DMS53 treated with DMSO at 0.1 percent for 48 hours (cell line): Measurements from ENCODE around the gene SLCO2B1.
"Not testable (repeated sequence)": the region's sequence is repeated elsewhere in the genome, so short reads cannot be mapped to it uniquely, and the experiment has no call there.

Source experiments
- DNase-seq: peaks from one replicate; lab custom pipeline; 2025; ENCODE audit not compliant: unreplicated experiment; lab: John Stamatoyannopoulos, UW

Gene SLCO2B1

GRCh38 chr11:75150879-75151278 lies at the start of gene SLCO2B1:
Gene SLCO2B1, plus strand, starts transcription at chr11:75151107. Its CDS starts 275 bp downstream, at chr11:75151382.
- DNase-seq = no peak

DNA sequence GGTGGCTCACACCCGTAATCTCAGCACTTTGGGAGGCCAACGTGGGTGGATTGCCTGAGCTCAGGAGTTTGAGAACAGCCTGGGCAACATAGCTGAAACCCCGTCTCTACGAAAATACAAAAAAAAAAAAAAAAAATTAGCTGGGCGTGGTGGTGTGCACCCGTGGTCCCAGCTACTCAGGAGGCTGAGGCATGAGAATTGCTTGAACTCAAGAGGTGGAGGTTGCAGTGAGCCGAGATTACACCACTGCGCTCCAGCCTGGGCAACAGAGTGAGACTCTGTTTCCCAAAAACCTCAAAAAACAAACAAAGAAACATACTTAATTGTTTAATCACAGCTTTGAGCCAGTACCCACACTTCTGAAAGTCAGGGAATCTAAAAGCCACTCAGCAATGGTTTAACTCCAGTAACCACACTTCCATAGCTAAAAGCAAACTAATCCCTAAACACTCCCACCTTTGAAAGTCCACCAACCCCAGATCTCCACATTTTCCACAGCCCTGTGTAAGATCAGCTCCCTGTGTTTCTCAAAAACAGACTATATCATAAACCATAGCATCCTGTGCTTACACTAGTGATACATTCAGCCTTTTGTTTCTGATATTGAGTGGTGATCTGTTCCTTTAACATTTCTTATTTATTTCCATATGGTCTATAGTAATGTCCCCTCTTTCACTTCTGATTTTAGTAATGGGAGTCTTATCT lies 49.3 kb upstream of the SLCO2B1 start:
- no peak for DNase-seq

GRCh38 chr11:75103380-75104026 lies 47.4 kb upstream of the SLCO2B1 start:
- DNase-seq = no peak

DNA sequence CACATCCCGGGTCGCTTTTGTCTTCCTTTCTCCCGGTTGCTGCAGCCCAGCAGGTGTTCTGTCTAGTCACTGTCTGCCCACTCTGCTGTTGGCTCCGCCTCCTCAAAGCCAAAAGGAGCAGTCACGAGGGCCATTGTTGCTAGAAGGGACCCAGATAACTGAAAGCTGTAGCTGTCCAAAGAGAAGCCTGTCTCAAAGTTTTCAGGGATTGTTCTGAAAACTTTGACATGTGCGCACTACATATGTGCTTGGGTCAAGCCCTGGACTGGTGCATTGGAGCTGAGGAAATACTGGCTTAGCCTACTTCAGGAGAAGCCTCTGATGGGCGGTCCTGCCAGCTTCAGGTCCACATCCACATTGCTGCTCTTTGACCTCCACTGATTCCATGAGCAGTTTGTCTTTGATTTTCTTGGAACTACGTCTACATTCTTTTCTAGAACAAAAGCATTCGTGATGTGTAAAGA lies 45.4 kb upstream of the SLCO2B1 start:
- peak; percentile 30 for DNase-seq

- DNase-seq = not testable (repeated sequence)
Observed at GRCh38 chr11:75105967-75106681, 44.8 kb upstream of the SLCO2B1 start.

GRCh38 chr11:75107187-75107586 lies 43.7 kb upstream of the SLCO2B1 start:
- no peak for DNase-seq

DNA sequence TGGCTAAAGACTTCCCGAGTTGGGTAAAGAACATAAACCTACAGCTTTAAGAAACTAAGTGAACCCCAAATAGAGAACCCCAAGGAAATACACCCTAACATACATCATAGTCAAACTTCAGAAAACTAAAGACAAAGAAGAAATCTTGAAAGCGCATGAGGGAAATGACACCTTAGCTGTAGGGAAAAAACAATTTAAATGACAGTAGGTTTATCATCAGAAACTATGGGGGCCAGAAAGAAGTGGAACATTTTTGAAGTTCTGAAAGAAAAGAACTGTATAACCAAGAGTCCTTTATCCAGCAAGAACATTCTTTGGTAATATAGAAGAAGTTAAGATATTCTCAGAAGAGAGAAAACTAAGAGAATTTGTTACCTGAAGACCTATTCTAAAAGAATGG lies 38.7 kb upstream of the SLCO2B1 start:
- no peak for DNase-seq

- DNase-seq = no peak
Observed at GRCh38 chr11:75113030-75113429, 37.9 kb upstream of the SLCO2B1 start.

DNA sequence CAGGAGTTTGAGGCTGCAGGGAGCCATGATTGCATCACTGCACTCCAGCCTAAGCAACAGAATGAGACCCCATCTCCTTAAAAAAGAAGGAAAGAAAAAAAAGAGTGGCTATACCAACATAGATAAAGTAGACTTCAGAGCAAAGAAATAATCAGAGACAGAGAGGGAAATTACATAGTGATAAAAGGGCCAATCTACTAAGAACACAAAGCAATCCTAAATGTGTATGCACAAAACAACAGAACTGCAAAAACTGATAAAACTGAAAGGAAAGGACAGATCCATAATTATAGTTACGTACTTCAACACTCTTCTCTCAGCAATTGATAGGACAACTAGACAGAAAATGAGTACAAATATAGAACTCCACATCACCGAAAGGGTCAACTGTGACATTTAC lies 36.4 kb upstream of the SLCO2B1 start:
- no peak for DNase-seq

DNA sequence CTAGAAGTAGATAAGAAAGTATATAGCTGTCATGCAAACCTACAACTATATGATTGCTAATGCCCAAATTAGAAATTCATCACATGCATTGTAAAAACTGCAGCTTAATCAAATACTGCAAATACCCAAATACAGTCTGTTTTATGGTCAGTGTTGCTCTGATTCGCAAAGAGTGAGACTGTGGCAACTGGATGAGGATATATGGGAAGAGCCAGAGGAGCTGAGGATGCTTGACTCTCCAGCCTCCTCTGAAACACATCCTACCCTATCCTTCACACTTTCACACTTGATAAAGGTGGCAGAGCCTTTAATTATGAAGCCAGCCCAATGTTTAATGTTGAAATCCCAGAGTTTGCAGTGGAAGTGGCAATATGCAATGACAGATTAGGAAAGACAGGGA lies 32.3 kb upstream of the SLCO2B1 start:
- DNase-seq = no peak

DNA sequence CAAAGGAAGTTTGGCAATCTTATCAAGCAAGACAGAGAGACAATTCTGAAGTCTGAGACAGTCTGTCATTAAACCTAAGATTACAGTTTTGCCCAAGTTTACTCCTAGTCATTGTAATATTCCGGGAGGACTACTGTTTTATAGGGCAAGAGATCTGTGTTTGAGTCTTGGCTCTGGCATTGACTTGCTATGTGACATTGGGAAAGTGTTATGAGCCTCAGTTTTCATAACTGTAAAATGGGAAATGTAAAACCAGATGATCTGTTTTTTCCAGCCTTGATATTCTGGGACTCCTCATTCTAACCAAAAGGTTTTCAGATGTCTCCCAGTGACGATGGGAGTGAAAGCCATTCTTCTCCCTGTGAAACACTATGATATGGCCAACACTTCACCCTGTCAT lies 24.3 kb upstream of the SLCO2B1 start:
- no peak for DNase-seq

- DNase-seq = no peak
Observed at GRCh38 chr11:75132080-75132479, 18.8 kb upstream of the SLCO2B1 start.

DNA sequence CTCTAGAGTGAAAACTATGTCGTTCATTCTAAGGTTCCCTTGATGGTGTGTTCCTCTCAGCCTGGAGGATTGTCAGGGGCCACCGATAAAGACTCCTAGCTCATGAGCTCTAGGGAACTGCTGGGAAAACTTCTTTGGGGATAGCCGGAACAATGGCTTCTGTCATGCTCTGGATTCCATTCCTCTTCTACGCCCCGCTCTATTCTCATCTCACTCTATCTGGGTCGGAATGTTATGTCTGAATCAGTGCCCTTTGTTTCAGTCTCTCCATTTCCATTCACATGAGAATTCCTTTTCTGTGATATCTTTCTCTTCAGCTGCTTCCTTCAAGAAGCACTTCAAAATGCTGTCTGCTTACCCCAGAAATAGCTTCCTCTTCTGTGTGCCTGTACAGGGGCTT lies 16.9 kb upstream of the SLCO2B1 start:
- no peak for DNase-seq

DNA sequence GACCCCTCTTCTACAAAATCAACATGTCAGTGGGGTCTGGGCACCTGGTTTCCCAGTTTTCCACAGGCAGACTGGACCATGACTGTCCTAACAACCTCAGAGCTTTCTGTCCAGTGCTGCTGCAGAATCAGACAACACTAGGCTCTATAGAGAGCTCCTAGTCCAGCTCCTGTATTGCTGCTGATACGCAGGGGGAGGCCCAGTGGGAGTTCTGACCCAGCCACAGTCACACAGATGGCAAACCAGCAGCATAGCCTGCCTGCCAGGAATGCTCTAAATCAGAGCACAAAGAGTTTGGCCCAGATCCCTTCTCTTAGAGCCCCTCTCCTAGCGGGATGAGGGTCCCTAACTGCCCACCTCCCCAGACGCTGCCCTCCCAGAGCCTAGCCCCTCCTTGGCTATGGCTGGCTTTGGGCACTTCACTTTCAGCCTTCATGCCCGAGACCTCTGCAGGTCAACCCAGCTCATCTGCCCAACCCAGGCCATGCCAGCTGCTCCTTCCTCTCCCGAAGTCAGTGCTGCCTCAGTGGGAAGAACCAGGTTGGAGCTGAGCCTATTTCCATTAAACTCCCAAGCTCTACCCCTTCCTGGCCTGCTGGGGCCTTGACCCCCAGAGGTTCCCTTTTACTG lies 15.8 kb upstream of the SLCO2B1 start:
- DNase-seq = no peak

DNA sequence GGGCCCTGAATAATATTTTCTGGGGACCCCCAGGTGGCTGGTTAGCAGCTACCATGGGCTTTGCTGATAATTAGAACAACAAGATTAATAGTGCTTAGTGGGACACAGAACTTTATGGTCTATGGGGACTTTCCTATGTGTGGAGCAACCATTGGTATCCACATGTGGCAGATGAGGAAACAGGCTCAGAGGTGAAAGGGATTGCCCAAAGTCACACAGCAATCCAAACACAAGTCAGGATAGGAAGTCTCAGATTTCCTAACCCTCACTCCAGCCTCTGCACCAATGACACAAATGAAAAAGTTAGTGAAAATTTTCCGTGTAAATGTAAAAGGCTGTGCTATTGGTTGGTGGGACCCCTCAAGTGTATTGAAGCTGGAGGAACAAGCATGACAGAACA lies 15.3 kb upstream of the SLCO2B1 start:
- DNase-seq = no peak

DNA sequence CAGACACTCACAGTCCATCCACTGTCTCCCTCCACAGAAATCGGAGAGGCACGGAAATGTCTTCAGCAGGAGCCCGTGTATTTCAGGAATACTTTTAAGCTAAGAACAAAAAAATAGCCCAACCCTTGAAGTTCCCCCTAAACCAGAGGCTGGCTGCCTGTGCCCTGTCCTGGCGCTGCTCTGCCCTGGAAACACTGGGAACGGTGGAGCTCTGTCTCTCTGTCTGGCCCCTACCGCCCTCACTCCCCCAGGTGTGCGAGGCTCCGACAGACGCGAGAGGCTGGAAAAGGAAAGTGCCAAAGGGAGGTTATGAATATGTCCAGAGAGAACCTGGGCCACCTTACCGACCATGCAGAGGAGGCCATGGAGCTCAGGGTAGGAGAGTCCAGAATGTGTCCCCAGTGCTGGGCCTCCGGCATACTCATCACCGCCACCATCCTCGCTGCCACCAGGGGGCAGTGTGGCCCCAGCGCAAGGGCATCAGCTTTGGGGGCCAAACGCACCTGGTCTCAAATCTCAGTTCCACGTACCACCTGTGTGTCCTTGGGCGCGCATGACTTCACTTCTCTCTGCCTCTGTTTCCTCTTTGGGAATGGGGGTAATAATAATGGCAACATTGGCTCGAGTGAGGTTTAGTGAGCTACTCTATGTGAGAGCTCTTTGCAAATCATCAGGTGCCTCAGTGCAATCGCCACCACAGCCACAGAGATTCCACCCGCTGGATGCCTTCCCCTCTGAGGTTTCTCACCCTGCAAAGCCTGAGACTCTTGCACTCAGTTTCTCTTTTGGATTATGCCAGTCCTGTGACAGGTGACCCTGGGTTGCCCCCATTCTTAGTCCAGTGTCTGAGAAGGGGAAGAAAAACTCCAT lies 10.4 kb upstream of the SLCO2B1 start:
- peak; percentile 74 for DNase-seq

DNA sequence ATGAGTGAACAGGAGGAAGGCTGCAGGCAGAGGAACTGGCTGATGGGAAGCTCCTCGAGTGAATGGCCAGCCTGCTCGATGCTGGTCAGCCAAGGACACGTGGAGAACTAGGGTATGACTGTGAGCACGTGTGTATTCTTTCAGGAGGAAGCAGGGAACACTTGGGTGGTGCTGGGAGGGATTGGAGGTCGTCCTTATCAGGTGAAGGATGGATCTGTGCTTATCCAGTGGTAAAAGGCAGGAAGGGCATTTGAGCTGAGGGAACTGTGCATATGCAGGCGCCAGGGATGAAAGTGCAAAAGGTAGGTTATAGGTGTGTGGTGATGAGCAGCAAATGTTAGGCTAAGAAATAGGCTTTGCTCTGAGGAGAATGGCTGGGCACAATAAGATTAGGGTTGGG lies 9.7 kb upstream of the SLCO2B1 start:
- no peak for DNase-seq

GRCh38 chr11:75142714-75143419 lies 8.0 kb upstream of the SLCO2B1 start:
- DNase-seq = peak; percentile 99

- no peak for DNase-seq
Observed at GRCh38 chr11:75143420-75143731, 7.5 kb upstream of the SLCO2B1 start.

DNA sequence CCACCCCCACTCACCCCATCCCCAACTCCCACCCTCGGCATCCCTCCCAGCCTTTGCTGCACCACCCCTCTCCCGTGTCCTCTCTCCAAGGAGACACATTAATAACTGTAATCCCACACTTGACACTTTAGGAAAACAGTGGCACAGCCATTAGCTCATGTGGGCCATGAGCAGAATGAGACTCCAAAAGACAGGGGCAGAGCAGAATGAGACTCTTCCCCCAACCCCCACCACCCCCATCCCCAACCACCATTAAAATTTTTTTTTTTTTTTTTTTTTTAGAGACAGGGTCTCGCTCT lies 6.2 kb upstream of the SLCO2B1 start:
- no peak for DNase-seq
